Skeletal muscle satellite cell (primary cell): ENCODE results near the gene DAGLA.

Experiments used
- H3K27me3 ChIP-seq: 2 replicates; pipeline ENCODE4 v1.7.0; 2013; ENCODE audit warnings: low read length; ENCODE audit not compliant: control insufficient read depth, insufficient read depth
- H3K36me3 ChIP-seq: 2 replicates; pipeline ENCODE4 v1.7.0; 2013; ENCODE audit warnings: mild to moderate bottlenecking, control low read depth, low read length; ENCODE audit not compliant: insufficient read depth
- H3K4me1 ChIP-seq: 2 replicates; pipeline ENCODE4 v1.7.0; 2013; ENCODE audit warnings: low read length; ENCODE audit not compliant: control insufficient read depth, insufficient read depth
- H3K4me2 ChIP-seq: 2 replicates; pipeline ENCODE4 v1.7.0; 2013; ENCODE audit warnings: mild to moderate bottlenecking, low read length
- H3K4me3 ChIP-seq: 2 replicates; pipeline ENCODE4 v1.7.0; 2013; ENCODE audit warnings: low read length
- H3K9ac ChIP-seq: 2 replicates; pipeline ENCODE4 v1.7.0; 2013; ENCODE audit warnings: mild to moderate bottlenecking, low read depth, low read length, moderate library complexity
- H3K9me3 ChIP-seq: replicated peaks from 2 replicates; pipeline ENCODE4 v1.7.0; 2013; ENCODE audit warnings: mild to moderate bottlenecking, control low read depth, low read length

DAGLA gene

GRCh38 chr11:61754534-61755482, 74.6 kb downstream of the DAGLA start:
- Histone ChIP-seq H3K4me3 (no peak overlapping the region), H3K4me2 (no peak overlapping the region), H3K27me3 (peaks cover 10% of the 10 kb centered on the region), H3K4me1 (peaks cover 13% of the 10 kb centered on the region), H3K9ac (no peak overlapping the region), H3K36me3 (no peaks in the 10 kb centered on the region), H3K9me3 (no peaks in the 10 kb centered on the region)

GRCh38 chr11:61756147-61756451, 75.9 kb downstream of the DAGLA start:
- H3K4me3 ChIP-seq = no peak overlapping the region
- no peak overlapping the region for H3K9ac ChIP-seq

DNA sequence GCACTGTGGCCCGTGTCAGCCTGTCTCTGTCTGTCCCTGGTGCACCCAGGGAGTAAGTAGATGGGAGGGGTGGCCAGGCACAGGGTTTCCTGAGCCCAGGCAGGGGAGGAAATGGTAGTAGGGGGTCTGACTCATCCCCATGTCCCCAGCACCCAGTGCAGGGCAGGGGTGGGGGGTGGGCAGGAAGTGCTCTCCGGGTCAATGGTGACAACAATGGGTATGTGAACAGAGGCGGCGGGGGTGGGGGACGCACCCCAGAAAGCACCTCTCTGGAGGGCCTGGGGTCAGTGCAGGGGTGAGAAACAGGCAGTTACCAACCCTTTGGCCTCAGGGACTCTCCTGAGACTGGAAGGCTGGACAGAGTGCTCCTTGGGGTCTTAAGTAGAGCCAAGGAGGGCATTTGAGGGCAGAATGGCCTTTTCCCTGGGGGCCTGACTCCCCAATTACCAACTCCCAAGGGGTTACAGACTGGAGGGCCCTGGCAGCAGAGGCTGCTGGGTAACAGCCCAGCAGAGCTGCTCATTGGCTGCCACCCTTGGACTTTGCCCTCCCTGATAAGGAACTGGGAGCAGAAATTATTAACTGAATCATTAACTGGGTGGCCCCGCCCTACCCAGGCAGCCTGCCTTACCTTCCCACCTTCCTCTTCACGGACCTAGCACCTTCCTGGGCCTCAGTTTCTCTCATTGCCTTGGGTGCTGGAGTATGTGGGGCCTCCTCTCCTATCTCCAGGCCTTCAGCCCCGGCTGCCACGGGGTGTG, 76.4 kb downstream of the DAGLA start:
- Histone ChIP-seq H3K9ac (no peak overlapping the region), H3K36me3 (no peaks in the 10 kb centered on the region), H3K4me3 (no peak overlapping the region)

More at GRCh38 chr11:61756147-61756451, 75.9 kb downstream of the DAGLA start:
- Histone ChIP-seq H3K27me3 (peaks cover 10% of the 10 kb centered on the region), H3K9me3 (no peaks in the 10 kb centered on the region), H3K4me2 (peak overlapping the region; percentile 4), H3K4me1 (peaks cover 13% of the 10 kb centered on the region), H3K36me3 (no peaks in the 10 kb centered on the region)

GRCh38 chr11:61757213-61757862, 77.1 kb downstream of the DAGLA start:
- H3K4me3 ChIP-seq = no peak overlapping the region
- H3K4me1 ChIP-seq = peaks cover 8% of the 10 kb centered on the region
- H3K9ac ChIP-seq = no peak overlapping the region
- peaks cover 14% of the 10 kb centered on the region for H3K27me3 ChIP-seq
- no peaks in the 10 kb centered on the region for H3K36me3 ChIP-seq
- H3K4me2 ChIP-seq = no peak overlapping the region
- no peaks in the 10 kb centered on the region for H3K9me3 ChIP-seq

More for the DNA sequence above, 76.4 kb downstream of the DAGLA start:
- Histone ChIP-seq H3K9me3 (no peaks in the 10 kb centered on the region), H3K4me2 (peak overlapping the region; percentile 4), H3K27me3 (peaks cover 11% of the 10 kb centered on the region), H3K4me1 (peaks cover 13% of the 10 kb centered on the region)

GRCh38 chr11:61760946-61761345, 80.8 kb downstream of the DAGLA start:
- Histone ChIP-seq H3K9me3 (no peaks in the 10 kb centered on the region), H3K9ac (no peak overlapping the region), H3K4me1 (peaks cover 8% of the 10 kb centered on the region), H3K27me3 (peaks cover 14% of the 10 kb centered on the region), H3K4me2 (no peak overlapping the region), H3K4me3 (no peak overlapping the region), H3K36me3 (no peaks in the 10 kb centered on the region)

DNA sequence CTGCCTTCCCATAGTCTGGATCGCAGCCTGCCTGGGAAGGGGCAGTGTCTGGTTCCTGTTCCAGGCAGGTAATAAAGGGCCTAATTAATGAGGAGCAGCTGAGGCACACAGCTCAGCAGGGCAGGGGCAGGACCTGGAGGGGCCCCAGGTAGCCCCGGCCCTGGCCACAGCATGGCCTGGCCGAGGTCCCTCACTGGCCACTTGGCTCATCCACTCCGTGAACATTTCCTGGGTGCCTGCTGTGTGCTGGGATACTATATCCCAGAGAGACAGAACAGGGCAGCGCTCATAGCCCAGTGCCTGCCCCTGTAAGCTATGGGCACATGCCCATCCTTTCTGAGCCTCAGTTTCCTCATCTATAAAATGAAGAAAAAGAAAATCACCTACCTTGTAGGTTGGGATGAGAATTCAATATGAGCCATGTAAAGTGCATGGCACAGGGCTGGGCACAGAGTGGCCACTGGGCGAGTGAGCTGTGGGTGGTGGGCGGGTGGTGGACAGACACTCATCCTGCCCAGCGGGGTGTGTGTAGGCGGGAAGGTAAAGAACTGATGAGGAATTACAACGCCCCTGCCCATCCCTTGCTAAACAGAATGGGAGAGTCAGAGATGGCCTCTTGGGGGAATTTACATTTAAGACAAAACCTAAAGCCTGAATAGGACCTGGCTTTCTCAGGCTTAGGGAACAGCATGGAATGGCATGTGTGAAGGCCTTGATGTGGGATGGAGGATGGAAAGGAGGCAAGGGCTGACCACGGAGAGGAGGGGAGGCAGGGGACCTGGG, 81.4 kb downstream of the DAGLA start:
- peaks cover 2% of the 10 kb centered on the region for H3K4me1 ChIP-seq
- no peaks in the 10 kb centered on the region for H3K36me3 ChIP-seq
- peaks cover 14% of the 10 kb centered on the region for H3K27me3 ChIP-seq
- H3K9me3 ChIP-seq = no peaks in the 10 kb centered on the region
- no peak overlapping the region for H3K4me3 ChIP-seq
- H3K4me2 ChIP-seq = no peak overlapping the region
- no peak overlapping the region for H3K9ac ChIP-seq

- Histone ChIP-seq H3K4me2 (no peak overlapping the region), H3K36me3 (no peaks in the 10 kb centered on the region), H3K9me3 (no peaks in the 10 kb centered on the region), H3K27me3 (peaks cover 14% of the 10 kb centered on the region), H3K9ac (no peak overlapping the region), H3K4me3 (no peak overlapping the region), H3K4me1 (no peaks in the 10 kb centered on the region)
Observed at GRCh38 chr11:61762223-61762615, 82.0 kb downstream of the DAGLA start.

DNA sequence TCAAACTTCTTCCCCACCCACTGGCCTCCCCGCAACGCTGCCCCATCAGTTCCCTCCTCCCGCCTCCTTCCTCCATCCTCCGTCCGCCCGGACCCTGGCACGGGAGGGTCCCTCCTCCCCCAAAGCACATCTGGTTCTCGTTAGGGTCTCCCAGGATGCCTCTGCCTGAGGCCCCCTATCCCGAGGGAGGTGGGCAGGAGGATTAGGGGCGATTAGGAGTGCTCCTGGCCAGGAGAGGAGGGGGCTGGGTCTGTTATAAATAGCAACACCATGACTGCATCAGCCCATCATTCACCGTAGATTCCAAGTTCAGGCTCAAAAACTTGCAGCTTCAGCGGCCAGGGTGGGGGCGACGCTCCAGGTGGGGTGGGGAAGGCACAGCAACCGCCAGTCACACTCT, 82.6 kb downstream of the DAGLA start:
- H3K27me3 ChIP-seq = peaks cover 14% of the 10 kb centered on the region
- no peak overlapping the region for H3K9ac ChIP-seq
- no peak overlapping the region for H3K4me2 ChIP-seq
- no peaks in the 10 kb centered on the region for H3K4me1 ChIP-seq
- no peaks in the 10 kb centered on the region for H3K9me3 ChIP-seq
- H3K4me3 ChIP-seq = no peak overlapping the region
- H3K36me3 ChIP-seq = no peaks in the 10 kb centered on the region

DNA sequence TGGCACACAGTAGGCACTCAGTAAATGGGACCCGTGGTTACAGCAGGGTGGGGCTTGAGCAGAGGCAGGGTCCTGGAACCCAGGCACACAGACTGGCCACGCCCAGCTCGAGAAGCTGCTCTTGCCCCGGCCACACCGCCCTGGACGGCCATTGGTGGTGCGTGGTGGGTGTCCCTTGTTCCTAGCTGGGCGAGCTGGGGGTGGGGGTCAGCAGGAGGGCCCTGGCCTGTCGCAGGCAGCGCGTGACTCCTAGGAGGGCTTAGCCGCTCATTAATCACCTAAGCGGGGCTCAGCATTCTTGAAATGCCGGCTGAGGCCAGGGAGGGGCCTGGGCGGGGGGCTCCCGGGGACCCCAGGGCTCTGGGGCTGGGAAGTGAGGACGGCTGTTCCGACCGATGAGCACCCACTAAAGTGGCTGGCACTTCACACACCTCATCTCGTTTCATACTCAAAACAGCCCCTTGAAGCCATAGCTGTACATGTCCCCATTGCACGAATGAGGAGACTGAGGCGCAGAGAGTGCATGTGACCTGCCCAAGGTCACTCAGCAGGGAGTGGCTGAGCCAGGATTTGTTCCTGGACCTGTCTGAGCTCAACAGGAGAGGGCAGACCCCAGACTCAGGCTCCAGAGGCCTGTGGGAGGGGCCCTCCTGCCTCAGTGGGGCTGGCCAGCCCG, 83.9 kb downstream of the DAGLA start:
- no peaks in the 10 kb centered on the region for H3K36me3 ChIP-seq
- H3K4me2 ChIP-seq = no peak overlapping the region
- no peaks in the 10 kb centered on the region for H3K9me3 ChIP-seq
- no peak overlapping the region for H3K9ac ChIP-seq
- no peaks in the 10 kb centered on the region for H3K4me1 ChIP-seq
- H3K27me3 ChIP-seq = peaks cover 14% of the 10 kb centered on the region
- H3K4me3 ChIP-seq = no peak overlapping the region

DNA sequence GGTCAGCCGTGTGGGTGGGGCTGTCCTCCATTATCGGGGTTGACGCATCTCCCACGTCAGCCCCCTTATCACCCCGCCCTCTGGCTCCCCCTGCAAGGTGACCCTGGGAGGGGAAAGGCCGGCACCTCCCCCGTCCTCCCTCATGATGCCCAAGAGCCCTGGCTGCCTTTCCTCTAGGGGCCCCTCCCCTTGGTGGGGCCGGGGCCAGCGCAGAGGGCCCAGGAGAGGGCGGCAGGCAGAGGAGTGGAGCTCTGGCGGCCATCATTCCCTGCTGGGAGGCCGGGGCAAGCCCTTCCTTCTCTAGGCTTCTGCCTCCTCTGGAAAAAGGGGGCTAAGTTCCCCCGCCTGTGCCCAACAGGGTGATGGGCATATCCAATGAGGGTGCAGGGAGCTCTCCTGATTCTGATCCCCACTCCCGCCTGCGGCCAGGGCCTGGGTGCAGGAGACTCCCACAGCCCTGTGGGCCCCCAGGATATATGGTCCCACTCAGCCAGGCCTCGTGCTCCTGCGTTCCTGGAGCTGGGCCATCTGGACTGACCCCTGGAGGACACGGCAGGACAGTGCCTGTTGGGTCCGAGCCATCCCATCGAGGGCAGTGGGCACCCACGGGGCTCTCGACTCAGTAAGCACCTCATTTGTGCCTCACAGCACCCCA, 84.5 kb downstream of the DAGLA start:
- Histone ChIP-seq H3K27me3 (peaks cover 14% of the 10 kb centered on the region), H3K4me2 (no peak overlapping the region), H3K36me3 (no peaks in the 10 kb centered on the region), H3K4me1 (no peaks in the 10 kb centered on the region), H3K9ac (no peak overlapping the region), H3K4me3 (no peak overlapping the region), H3K9me3 (no peaks in the 10 kb centered on the region)
